NCI-H2196 treated with DMSO at 0.1 percent for 48 hours (cell line): ENCODE measurements around the gene EXOC8.

ENCODE experiments used
- DNase-seq: peaks from one replicate; lab custom pipeline; 2025; ENCODE audit not compliant: unreplicated experiment; lab: John Stamatoyannopoulos, UW

EXOC8 gene

GRCh38 chr1:231317306-231318014, 20.2 kb downstream of the EXOC8 start:
- no peak for DNase-seq

GRCh38 chr1:231315887-231316286, 21.8 kb downstream of the EXOC8 start:
- DNase-seq, result no peak

GRCh38 chr1:231313661-231314060, 24.0 kb downstream of the EXOC8 start:
- DNase-seq, result no peak

- no peak for DNase-seq
These were observed 25.2 kb downstream of the EXOC8 start for GRCh38 chr1:231312432-231312788.

GRCh38 chr1:231311720-231312431, 25.8 kb downstream of the EXOC8 start:
- no peak for DNase-seq

- DNase-seq, result no peak
These were observed 27.2 kb downstream of the EXOC8 start for GRCh38 chr1:231310391-231310934.

GRCh38 chr1:231301990-231302389, 35.7 kb downstream of the EXOC8 start:
- DNase-seq, result no peak

GRCh38 chr1:231295938-231296337, 41.7 kb downstream of the EXOC8 start:
- DNase-seq, result no peak

- DNase-seq, result no peak
These were observed 51.0 kb downstream of the EXOC8 start for GRCh38 chr1:231286603-231287002.

GRCh38 chr1:231284441-231284840, 53.2 kb downstream of the EXOC8 start:
- DNase-seq, result no peak
